Measurements from ENCODE around the gene KAT7.
"Not testable (repeated sequence)": the region's sequence is repeated elsewhere in the genome, so short reads cannot be mapped to it uniquely, and the experiment has no call there.

KAT7 gene

GRCh38 chr17:49788478-49789242, at the start of gene KAT7:
TSS of gene KAT7 (plus strand) at chr17:49788681. CDS start at chr17:49788835, 154 bp downstream.
- peak; percentile 99 for DNase-seq

GRCh38 chr17:49739641-49740271, 48.7 kb upstream of the KAT7 start:
- peak; percentile 98 for DNase-seq

- peak; percentile 91 for DNase-seq
Measured at GRCh38 chr17:49741009-49741691, 47.3 kb upstream of the KAT7 start.

- peak; percentile 91 for DNase-seq
Measured at GRCh38 chr17:49741692-49742076, 46.8 kb upstream of the KAT7 start.

- DNase-seq, result peak; percentile 92
Measured at GRCh38 chr17:49742166-49742638, 46.3 kb upstream of the KAT7 start.

- DNase-seq, result no peak
Measured at GRCh38 chr17:49745175-49746139, 43.0 kb upstream of the KAT7 start.

- DNase-seq, result peak; percentile 5
Measured at GRCh38 chr17:49746791-49747490, 41.5 kb upstream of the KAT7 start.

- DNase-seq, result no peak
Measured at GRCh38 chr17:49747632-49748031, 40.8 kb upstream of the KAT7 start.

- no peak for DNase-seq
Measured at GRCh38 chr17:49748223-49748622, 40.3 kb upstream of the KAT7 start.

- no peak for DNase-seq
Measured at GRCh38 chr17:49748791-49749190, 39.7 kb upstream of the KAT7 start.

- DNase-seq, result no peak
Measured at GRCh38 chr17:49749730-49750129, 38.8 kb upstream of the KAT7 start.

- no peak for DNase-seq
Measured at GRCh38 chr17:49752508-49752907, 36.0 kb upstream of the KAT7 start.

GRCh38 chr17:49753959-49754391, 34.5 kb upstream of the KAT7 start:
- peak; percentile 62 for DNase-seq

- no peak for DNase-seq
Measured at GRCh38 chr17:49755663-49756283, 32.7 kb upstream of the KAT7 start.

GRCh38 chr17:49756323-49757150, 31.9 kb upstream of the KAT7 start:
- DNase-seq, result no peak

- DNase-seq, result no peak
Measured at GRCh38 chr17:49757151-49757777, 31.2 kb upstream of the KAT7 start.

GRCh38 chr17:49758464-49759010, 29.9 kb upstream of the KAT7 start:
- not testable (repeated sequence) for DNase-seq

- no peak for DNase-seq
Measured at GRCh38 chr17:49759203-49759602, 29.3 kb upstream of the KAT7 start.

- DNase-seq, result no peak
Measured at GRCh38 chr17:49760296-49760695, 28.2 kb upstream of the KAT7 start.

Measured in MV-4-11 (cell line).